ENCODE measurements around the gene PHF21B.
"Not testable (repeated sequence)": the region's sequence is repeated elsewhere in the genome, so short reads cannot be mapped to it uniquely, and the experiment has no call there.

- not testable (repeated sequence) for TF ChIP-seq CTCF (IDR thresholded peaks at IDR 0.05; ENCODE audit: extremely low read depth in 1 of 2, insufficient read depth in 1 of 2, low read depth in 1 of 2, low read length in 2 of 2); EZH2 (IDR thresholded peaks at IDR 0.05; ENCODE audit: borderline replicate concordance, low read depth, low read length, severe bottlenecking); MAX (IDR thresholded peaks at IDR 0.05; ENCODE audit: insufficient read depth, insufficient read length); POLR2A (IDR thresholded peaks at IDR 0.05; ENCODE audit: low read depth, low read length); GATA2 (IDR thresholded peaks at IDR 0.05; ENCODE audit: insufficient read depth, insufficient read length, low read depth, low read length); POLR2AphosphoS5 (IDR thresholded peaks at IDR 0.05; ENCODE audit: insufficient read depth, low read depth, low read length); MYC (IDR thresholded peaks at IDR 0.05; ENCODE audit: low read depth, low read length)
Measured at GRCh38 chr22:44921766-44922165, 88.0 kb downstream of the PHF21B start.
